ENCODE results near the gene CELA3B. TPM values are rescaled to one million over a fixed set of nuclear protein-coding genes. Genes with fewer than 3 reads are reported as not detected.

The CELA3B gene
- total and polyA plus RNA-seq, 2 donors (not counting 1 experiment from before 2014, with no cell fraction given): not detected

GRCh38 chr1:22018583-22019559 lies 42.0 kb downstream of the CELA3B start:
- Histone ChIP-seq H3K4me3 (replicated peaks in 1 of 4; ENCODE audit: control extremely low read depth in 1 of 4, insufficient read depth in 1 of 4, low read depth in 3 of 4, low read length in 4 of 4) (no peak overlapping the region), H3K4me2 (ENCODE audit: extremely low read depth, insufficient read depth, low read length) (no peak overlapping the region), H2AFZ (ENCODE audit: low read length) (no peak overlapping the region), H3K9ac (ENCODE audit: insufficient read depth, low read length) (no peak overlapping the region), H3K4me1 (ENCODE audit: control insufficient read depth, extremely low read depth, insufficient read depth, low read length) (peaks cover 2% of the 10 kb centered on the region), H3K9me3 (ENCODE audit: control insufficient read depth, insufficient read depth, low read depth, low read length) (no peaks in the 10 kb centered on the region), H3K27me3 (ENCODE audit: control insufficient read depth, insufficient read depth, low read length) (no peaks in the 10 kb centered on the region), H3K27ac (ENCODE audit: insufficient read depth, low read length) (no peak overlapping the region), H3K36me3 (ENCODE audit: control insufficient read depth, insufficient read depth, low read length) (no peaks in the 10 kb centered on the region), H3K79me2 (ENCODE audit: control insufficient read depth, insufficient read depth, low read length) (no peaks in the 10 kb centered on the region), H4K20me1 (ENCODE audit: control insufficient read depth, extremely low read depth, insufficient read depth, low read length) (no peaks in the 10 kb centered on the region)
- DNase-seq (ENCODE audit: low read depth in 2 of 2): peak; percentile 73 to 90
- no peak for TF ChIP-seq EZH2 (IDR thresholded peaks at IDR 0.05; ENCODE audit: low read length, missing control alignments)
- TF ChIP-seq, protein P1, sequence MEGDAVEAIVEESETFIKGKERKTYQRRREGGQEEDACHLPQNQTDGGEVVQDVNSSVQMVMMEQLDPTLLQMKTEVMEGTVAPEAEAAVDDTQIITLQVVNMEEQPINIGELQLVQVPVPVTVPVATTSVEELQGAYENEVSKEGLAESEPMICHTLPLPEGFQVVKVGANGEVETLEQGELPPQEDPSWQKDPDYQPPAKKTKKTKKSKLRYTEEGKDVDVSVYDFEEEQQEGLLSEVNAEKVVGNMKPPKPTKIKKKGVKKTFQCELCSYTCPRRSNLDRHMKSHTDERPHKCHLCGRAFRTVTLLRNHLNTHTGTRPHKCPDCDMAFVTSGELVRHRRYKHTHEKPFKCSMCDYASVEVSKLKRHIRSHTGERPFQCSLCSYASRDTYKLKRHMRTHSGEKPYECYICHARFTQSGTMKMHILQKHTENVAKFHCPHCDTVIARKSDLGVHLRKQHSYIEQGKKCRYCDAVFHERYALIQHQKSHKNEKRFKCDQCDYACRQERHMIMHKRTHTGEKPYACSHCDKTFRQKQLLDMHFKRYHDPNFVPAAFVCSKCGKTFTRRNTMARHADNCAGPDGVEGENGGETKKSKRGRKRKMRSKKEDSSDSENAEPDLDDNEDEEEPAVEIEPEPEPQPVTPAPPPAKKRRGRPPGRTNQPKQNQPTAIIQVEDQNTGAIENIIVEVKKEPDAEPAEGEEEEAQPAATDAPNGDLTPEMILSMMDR (conservative IDR thresholded peaks at IDR 0.05 in 1 of 2, IDR thresholded peaks at IDR 0.05 in 1 of 2; ENCODE audit: low read depth in 1 of 2, low read length in 2 of 2): peak; percentile 41 to 59

GRCh38 chr1:22021061-22021460 lies 44.2 kb downstream of the CELA3B start:
- Histone ChIP-seq H3K36me3 (ENCODE audit: control insufficient read depth, insufficient read depth, low read length) (no peaks in the 10 kb centered on the region), H3K9me3 (ENCODE audit: control insufficient read depth, insufficient read depth, low read depth, low read length) (no peaks in the 10 kb centered on the region), H4K20me1 (ENCODE audit: control insufficient read depth, extremely low read depth, insufficient read depth, low read length) (no peaks in the 10 kb centered on the region), H3K27ac (ENCODE audit: insufficient read depth, low read length) (no peak overlapping the region), H2AFZ (ENCODE audit: low read length) (no peak overlapping the region), H3K79me2 (ENCODE audit: control insufficient read depth, insufficient read depth, low read length) (no peaks in the 10 kb centered on the region), H3K4me2 (ENCODE audit: extremely low read depth, insufficient read depth, low read length) (no peak overlapping the region), H3K4me1 (ENCODE audit: control insufficient read depth, extremely low read depth, insufficient read depth, low read length) (peaks cover 9% of the 10 kb centered on the region), H3K27me3 (ENCODE audit: control insufficient read depth, insufficient read depth, low read length) (no peaks in the 10 kb centered on the region), H3K9ac (ENCODE audit: insufficient read depth, low read length) (no peak overlapping the region), H3K4me3 (replicated peaks in 1 of 4; ENCODE audit: control extremely low read depth in 1 of 4, insufficient read depth in 1 of 4, low read depth in 3 of 4, low read length in 4 of 4) (no peak overlapping the region)
- DNase-seq (ENCODE audit: low read depth in 2 of 2): no peak
- no peak for TF ChIP-seq EZH2 (IDR thresholded peaks at IDR 0.05; ENCODE audit: low read length, missing control alignments)
- TF ChIP-seq, protein P1 (conservative IDR thresholded peaks at IDR 0.05 in 1 of 2, IDR thresholded peaks at IDR 0.05 in 1 of 2; ENCODE audit: low read depth in 1 of 2, low read length in 2 of 2): no peak

- Histone ChIP-seq H3K9me3 (ENCODE audit: control insufficient read depth, insufficient read depth, low read depth, low read length) (no peaks in the 10 kb centered on the region), H3K27me3 (ENCODE audit: control insufficient read depth, insufficient read depth, low read length) (no peaks in the 10 kb centered on the region), H3K9ac (ENCODE audit: insufficient read depth, low read length) (peak overlapping the region; percentile 97), H2AFZ (ENCODE audit: low read length) (peak overlapping the region; percentile 98), H3K4me1 (ENCODE audit: control insufficient read depth, extremely low read depth, insufficient read depth, low read length) (peaks cover 12% of the 10 kb centered on the region), H4K20me1 (ENCODE audit: control insufficient read depth, extremely low read depth, insufficient read depth, low read length) (no peaks in the 10 kb centered on the region), H3K4me2 (ENCODE audit: extremely low read depth, insufficient read depth, low read length) (peak overlapping the region; percentile 98), H3K36me3 (ENCODE audit: control insufficient read depth, insufficient read depth, low read length) (no peaks in the 10 kb centered on the region), H3K79me2 (ENCODE audit: control insufficient read depth, insufficient read depth, low read length) (peaks cover 4% of the 10 kb centered on the region), H3K27ac (ENCODE audit: insufficient read depth, low read length) (peak overlapping the region; percentile 99), H3K4me3 (replicated peaks in 1 of 4; ENCODE audit: control extremely low read depth in 1 of 4, insufficient read depth in 1 of 4, low read depth in 3 of 4, low read length in 4 of 4) (peak overlapping the region; percentile 94 to 100 (median 99))
- TF ChIP-seq EZH2 (IDR thresholded peaks at IDR 0.05; ENCODE audit: low read length, missing control alignments): no peak
- TF ChIP-seq, protein P1 (conservative IDR thresholded peaks at IDR 0.05 in 1 of 2, IDR thresholded peaks at IDR 0.05 in 1 of 2; ENCODE audit: low read depth in 1 of 2, low read length in 2 of 2): peak; percentile 2 to 11
- peak; percentile 83 to 85 for DNase-seq (ENCODE audit: low read depth in 2 of 2)
Measured at GRCh38 chr1:22024485-22025367, 47.9 kb downstream of the CELA3B start.
